DOHH2 (cell line): ENCODE data around the gene CNTF.

Source experiments
- H3F3A ChIP-seq: fragments of 200-600 bp; sonication (generic), shearing (Covaris generic); 2 replicates; pipeline ENCODE4 v1.6.0; 2016; ENCODE audit warnings: antibody characterized with exemption, mild to moderate bottlenecking; ENCODE audit not compliant: control insufficient read depth, insufficient read depth
- H3K27ac ChIP-seq: fragments of 200-600 bp; sonication (generic); 2 replicates; pipeline ENCODE4 v1.5.1; 2014; ENCODE audit warnings: low read depth, mild to moderate bottlenecking, low read length, moderate library complexity
- H3K27me3 ChIP-seq: fragments of 200-600 bp; sonication (generic); 2 replicates; pipeline ENCODE4 v1.6.1; 2014; ENCODE audit warnings: mild to moderate bottlenecking, low read length, mixed read lengths; ENCODE audit not compliant: control insufficient read depth
- H3K36me3 ChIP-seq: fragments of 200-600 bp; sonication (generic); 2 replicates; pipeline ENCODE4 v1.6.1; 2014; ENCODE audit warnings: mild to moderate bottlenecking, low read length, moderate library complexity, mixed read lengths; ENCODE audit not compliant: control insufficient read depth
- H3K4me1 ChIP-seq: fragments of 200-600 bp; sonication (generic); 2 replicates; pipeline ENCODE4 v1.6.1; 2014; ENCODE audit warnings: mild to moderate bottlenecking, low read length, mixed read lengths; ENCODE audit not compliant: control insufficient read depth
- H3K4me2 ChIP-seq: fragments of 200-600 bp; sonication (generic); 2 replicates; pipeline ENCODE4 v1.6.0; 2014; ENCODE audit warnings: mild to moderate bottlenecking, low read length, moderate library complexity
- H3K4me3 ChIP-seq: fragments of 200-600 bp; sonication (generic); 2 replicates; pipeline ENCODE4 v1.5.1; 2014; ENCODE audit warnings: mild to moderate bottlenecking, low read length, mixed read lengths
- H3K79me2 ChIP-seq: fragments of 200-600 bp; sonication (generic); 2 replicates; pipeline ENCODE4 v1.6.1; 2014; ENCODE audit warnings: mild to moderate bottlenecking, low read length, mixed read lengths; ENCODE audit not compliant: control insufficient read depth
- H3K9me2 ChIP-seq: fragments of 200-600 bp; sonication (generic); replicated peaks from 2 replicates; pipeline ENCODE4 v1.6.1; 2014; ENCODE audit warnings: mild to moderate bottlenecking, low read length, mixed read lengths; ENCODE audit not compliant: control insufficient read depth
- H3K9me3 ChIP-seq: fragments of 200-600 bp; sonication (generic); 2 replicates; pipeline ENCODE4 v1.6.1; 2014; ENCODE audit warnings: antibody characterized with exemption, low read length, mixed read lengths; ENCODE audit not compliant: control insufficient read depth, insufficient read depth
- H4K20me1 ChIP-seq: fragments of 200-600 bp; sonication (generic); 2 replicates; pipeline ENCODE4 v1.6.0; 2014; ENCODE audit warnings: low read depth, mild to moderate bottlenecking, antibody characterized with exemption, low read length, moderate library complexity; ENCODE audit not compliant: control insufficient read depth, insufficient read depth
- EZH2phosphoT487 ChIP-seq: fragments of 200-600 bp; sonication (generic); IDR thresholded peaks from 2 replicates; pipeline ENCODE4 v1.6.1; 2017; ENCODE audit warnings: borderline replicate concordance, mild to moderate bottlenecking, antibody characterized with exemption, low read length, moderate library complexity, mixed read lengths
- TF ChIP-seq, protein P1 (sequence below): fragments of 200-600 bp; sonication (generic); IDR thresholded peaks from one replicate; pipeline ENCODE4 v1.5.1; 2014; ENCODE audit warnings: antibody characterized with exemption, mild to moderate bottlenecking, low read depth, low read length; ENCODE audit not compliant: poor library complexity, severe bottlenecking

Gene CNTF

DNA sequence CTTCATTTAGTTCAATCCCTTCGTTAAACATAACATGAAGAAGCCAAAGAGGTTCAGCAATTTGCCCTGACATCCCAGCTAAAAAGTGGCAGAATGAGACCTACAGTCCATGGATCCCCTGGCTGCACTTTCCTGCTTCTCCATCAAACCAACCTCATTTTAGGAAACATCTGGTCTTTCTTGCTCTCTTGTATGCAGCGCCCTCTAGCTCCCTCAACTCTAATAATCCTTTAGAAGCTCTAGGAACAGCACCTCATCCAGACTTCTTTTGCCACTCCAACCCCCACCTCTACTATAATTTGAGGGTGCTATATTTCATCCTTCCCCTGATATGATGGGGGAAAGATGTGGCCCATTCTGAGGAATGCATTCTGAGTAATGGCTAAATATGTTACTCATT lies 7.4 kb downstream of the CNTF start:
- H3K36me3 ChIP-seq, result peaks cover 19% of the 10 kb centered on the region
- H3K4me3 ChIP-seq, result no peak overlapping the region
- no peaks in the 10 kb centered on the region for H3K9me2 ChIP-seq
- no peak overlapping the region for H3K27ac ChIP-seq
- H3K27me3 ChIP-seq, result no peaks in the 10 kb centered on the region
- H3K9me3 ChIP-seq, result no peaks in the 10 kb centered on the region
- no peaks in the 10 kb centered on the region for H3K79me2 ChIP-seq
- no peaks in the 10 kb centered on the region for H4K20me1 ChIP-seq
- H3F3A ChIP-seq, result peaks cover 27% of the 10 kb centered on the region
- H3K4me2 ChIP-seq, result no peak overlapping the region
- TF ChIP-seq, protein P1, sequence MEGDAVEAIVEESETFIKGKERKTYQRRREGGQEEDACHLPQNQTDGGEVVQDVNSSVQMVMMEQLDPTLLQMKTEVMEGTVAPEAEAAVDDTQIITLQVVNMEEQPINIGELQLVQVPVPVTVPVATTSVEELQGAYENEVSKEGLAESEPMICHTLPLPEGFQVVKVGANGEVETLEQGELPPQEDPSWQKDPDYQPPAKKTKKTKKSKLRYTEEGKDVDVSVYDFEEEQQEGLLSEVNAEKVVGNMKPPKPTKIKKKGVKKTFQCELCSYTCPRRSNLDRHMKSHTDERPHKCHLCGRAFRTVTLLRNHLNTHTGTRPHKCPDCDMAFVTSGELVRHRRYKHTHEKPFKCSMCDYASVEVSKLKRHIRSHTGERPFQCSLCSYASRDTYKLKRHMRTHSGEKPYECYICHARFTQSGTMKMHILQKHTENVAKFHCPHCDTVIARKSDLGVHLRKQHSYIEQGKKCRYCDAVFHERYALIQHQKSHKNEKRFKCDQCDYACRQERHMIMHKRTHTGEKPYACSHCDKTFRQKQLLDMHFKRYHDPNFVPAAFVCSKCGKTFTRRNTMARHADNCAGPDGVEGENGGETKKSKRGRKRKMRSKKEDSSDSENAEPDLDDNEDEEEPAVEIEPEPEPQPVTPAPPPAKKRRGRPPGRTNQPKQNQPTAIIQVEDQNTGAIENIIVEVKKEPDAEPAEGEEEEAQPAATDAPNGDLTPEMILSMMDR, result peak; percentile 72
- no peak for TF ChIP-seq EZH2phosphoT487
- H3K4me1 ChIP-seq, result peaks cover 28% of the 10 kb centered on the region

- peaks cover 4% of the 10 kb centered on the region for H3K36me3 ChIP-seq
- H3F3A ChIP-seq, result peaks cover 24% of the 10 kb centered on the region
- H3K9me3 ChIP-seq, result no peaks in the 10 kb centered on the region
- no peak overlapping the region for H3K27ac ChIP-seq
- no peaks in the 10 kb centered on the region for H3K9me2 ChIP-seq
- no peaks in the 10 kb centered on the region for H4K20me1 ChIP-seq
- H3K4me2 ChIP-seq, result no peak overlapping the region
- H3K27me3 ChIP-seq, result no peaks in the 10 kb centered on the region
- H3K4me3 ChIP-seq, result no peak overlapping the region
- no peaks in the 10 kb centered on the region for H3K79me2 ChIP-seq
- peaks cover 13% of the 10 kb centered on the region for H3K4me1 ChIP-seq
- TF ChIP-seq EZH2phosphoT487, result no peak
- TF ChIP-seq, protein P1, result no peak
Observed at GRCh38 chr11:58631378-58631777, 8.9 kb downstream of the CNTF start.

- Histone ChIP-seq H3K9me3 (no peaks in the 10 kb centered on the region), H3K36me3 (peaks cover 3% of the 10 kb centered on the region; the same call in 1 of the 2 replicates), H3K4me2 (no peak overlapping the region), H3K27ac (no peak overlapping the region), H4K20me1 (no peaks in the 10 kb centered on the region), H3K79me2 (no peaks in the 10 kb centered on the region), H3K27me3 (no peaks in the 10 kb centered on the region), H3K4me1 (peaks cover 2% of the 10 kb centered on the region), H3K9me2 (no peaks in the 10 kb centered on the region), H3K4me3 (no peak overlapping the region), H3F3A (peaks cover 15% of the 10 kb centered on the region)
- TF ChIP-seq, protein P1, result no peak
- no peak for TF ChIP-seq EZH2phosphoT487
Observed at GRCh38 chr11:58632510-58632909, 10.0 kb downstream of the CNTF start.
